ENCODE results near the gene NFKB1. TPM values are rescaled to one million over a fixed set of nuclear protein-coding genes. Genes with fewer than 3 reads are reported as not detected.

The NFKB1 gene
- total and polyA plus RNA-seq, 2 donors (not counting 1 experiment from before 2014, with no cell fraction given), result 32.0 to 88.1 TPM

DNA sequence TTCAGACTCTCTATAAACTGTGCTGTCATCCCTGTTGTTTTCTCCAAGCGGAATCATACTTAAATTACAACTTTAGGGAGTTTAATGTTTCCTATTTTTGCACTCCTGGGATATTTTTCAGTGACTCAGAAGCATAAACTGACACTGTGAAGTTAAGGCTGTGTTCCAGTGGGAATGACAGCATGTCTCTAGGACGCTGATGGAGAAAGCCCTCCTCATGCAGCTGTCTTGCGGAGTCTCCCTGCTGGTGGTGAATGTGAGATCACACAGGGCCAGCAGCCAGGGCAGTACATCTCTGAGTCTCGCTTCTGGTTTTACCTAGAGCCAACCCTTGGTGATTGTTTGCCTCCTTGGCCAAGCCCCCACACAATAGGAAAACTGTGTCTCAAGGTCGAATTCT lies 53.3 kb downstream of the NFKB1 start:
- Histone ChIP-seq H3K9ac (ENCODE audit: low read length) (no peak overlapping the region), H3K36me3 (replicated peaks in 1 of 2; ENCODE audit: control extremely low read depth in 1 of 2, control insufficient read depth in 1 of 2, extremely low read depth in 1 of 2, insufficient read depth in 2 of 2, low read length in 1 of 2) (peaks cover 1 to 28% of the 10 kb centered on the region in 2 experiments), H2AFZ (ENCODE audit: insufficient read depth, low read depth, low read length, poor library complexity, severe bottlenecking) (no peak overlapping the region), H3K4me1 (ENCODE audit: control insufficient read depth in 2 of 2, insufficient read depth in 2 of 2, low read length in 2 of 2) (peaks cover 12 to 23% of the 10 kb centered on the region in 2 donors), H3K4me3 (ENCODE audit: control extremely low read depth in 1 of 5, extremely low read depth in 1 of 5, insufficient read depth in 1 of 5, low read depth in 2 of 5, low read length in 4 of 5) (no peak overlapping the region), H3K79me2 (ENCODE audit: control insufficient read depth, insufficient read depth, low read length) (peaks cover 72% of the 10 kb centered on the region), H3K27ac (ENCODE audit: low read length in 2 of 2) (no peak overlapping the region), H3K9me3 (ENCODE audit: control extremely low read depth in 1 of 3, control insufficient read depth in 2 of 3, insufficient read depth in 1 of 3, low read length in 2 of 3) (no peaks in the 10 kb centered on the region), H4K20me1 (ENCODE audit: control insufficient read depth, insufficient read depth, low read length, poor library complexity, severe bottlenecking) (peaks cover 21% of the 10 kb centered on the region), H3K27me3 (replicated peaks in 1 of 4; ENCODE audit: control extremely low read depth in 1 of 4, control insufficient read depth in 3 of 4, insufficient read depth in 4 of 4, low read length in 3 of 4) (no peaks in the 10 kb centered on the region), H3K4me2 (replicated peaks; ENCODE audit: low read depth, low read length, poor library complexity, severe bottlenecking) (no peak overlapping the region)
- 100% methylated on average over 2 of the region's 5 CpGs for WGBS (ENCODE audit: insufficient coverage)
- no peaks in the 10 kb centered on the region for H3K9me3 Mint-ChIP-seq (ENCODE audit: insufficient read depth)
- no peaks in the 10 kb centered on the region for H3K27me3 Mint-ChIP-seq
- TF ChIP-seq EZH2 (IDR thresholded peaks at IDR 0.05; ENCODE audit: borderline replicate concordance, insufficient read depth, low read depth, low read length, poor library complexity, severe bottlenecking), result no peak
- TF ChIP-seq, protein P1, sequence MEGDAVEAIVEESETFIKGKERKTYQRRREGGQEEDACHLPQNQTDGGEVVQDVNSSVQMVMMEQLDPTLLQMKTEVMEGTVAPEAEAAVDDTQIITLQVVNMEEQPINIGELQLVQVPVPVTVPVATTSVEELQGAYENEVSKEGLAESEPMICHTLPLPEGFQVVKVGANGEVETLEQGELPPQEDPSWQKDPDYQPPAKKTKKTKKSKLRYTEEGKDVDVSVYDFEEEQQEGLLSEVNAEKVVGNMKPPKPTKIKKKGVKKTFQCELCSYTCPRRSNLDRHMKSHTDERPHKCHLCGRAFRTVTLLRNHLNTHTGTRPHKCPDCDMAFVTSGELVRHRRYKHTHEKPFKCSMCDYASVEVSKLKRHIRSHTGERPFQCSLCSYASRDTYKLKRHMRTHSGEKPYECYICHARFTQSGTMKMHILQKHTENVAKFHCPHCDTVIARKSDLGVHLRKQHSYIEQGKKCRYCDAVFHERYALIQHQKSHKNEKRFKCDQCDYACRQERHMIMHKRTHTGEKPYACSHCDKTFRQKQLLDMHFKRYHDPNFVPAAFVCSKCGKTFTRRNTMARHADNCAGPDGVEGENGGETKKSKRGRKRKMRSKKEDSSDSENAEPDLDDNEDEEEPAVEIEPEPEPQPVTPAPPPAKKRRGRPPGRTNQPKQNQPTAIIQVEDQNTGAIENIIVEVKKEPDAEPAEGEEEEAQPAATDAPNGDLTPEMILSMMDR (IDR thresholded peaks at IDR 0.05), result no peak
- DNase-seq (no peak), ATAC-seq (ENCODE audit: low read depth) (no peak)
- ChIA-PET CTCF (no interaction called here), POLR2A (interaction anchor here (0.6 kb wide), 1 partner anchor 9 kb away, joined by 7 read pairs; no protein-coding TSS in a partner anchor)
- H3K27ac Mint-ChIP-seq, result no peak overlapping the region
- peaks cover 55% of the 10 kb centered on the region for H3K4me1 Mint-ChIP-seq
- intact Hi-C loops (cut with micrococcal nuclease), result no loop called here
- H3K4me3 Mint-ChIP-seq, result no peak overlapping the region

DNA sequence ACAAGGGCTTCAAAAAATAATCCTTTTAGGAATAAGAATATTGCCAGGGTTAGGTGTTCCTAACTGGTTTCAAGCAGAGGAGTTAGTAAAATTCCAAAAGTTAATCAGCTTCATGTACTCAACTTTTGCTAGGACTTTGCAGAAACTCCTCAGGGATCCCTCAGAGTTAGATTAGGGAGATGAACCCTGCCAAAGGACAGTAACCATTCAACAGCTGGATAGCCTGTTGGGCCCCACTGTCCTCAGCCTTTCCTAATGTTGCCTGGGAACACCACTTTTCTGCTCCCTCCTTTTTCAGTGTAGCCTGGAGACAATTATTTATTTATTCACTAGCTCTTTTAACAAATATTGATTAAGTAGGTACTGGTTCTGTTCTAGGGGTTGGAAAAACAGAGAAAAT lies 53.8 kb downstream of the NFKB1 start:
- Histone ChIP-seq H4K20me1 (ENCODE audit: control insufficient read depth, insufficient read depth, low read length, poor library complexity, severe bottlenecking) (peaks cover 21% of the 10 kb centered on the region), H3K36me3 (replicated peaks in 1 of 2; ENCODE audit: control extremely low read depth in 1 of 2, control insufficient read depth in 1 of 2, extremely low read depth in 1 of 2, insufficient read depth in 2 of 2, low read length in 1 of 2) (peaks cover 1 to 28% of the 10 kb centered on the region in 2 experiments), H3K79me2 (ENCODE audit: control insufficient read depth, insufficient read depth, low read length) (peaks cover 71% of the 10 kb centered on the region), H3K4me3 (ENCODE audit: control extremely low read depth in 1 of 5, extremely low read depth in 1 of 5, insufficient read depth in 1 of 5, low read depth in 2 of 5, low read length in 4 of 5) (no peak overlapping the region), H2AFZ (ENCODE audit: insufficient read depth, low read depth, low read length, poor library complexity, severe bottlenecking) (no peak overlapping the region), H3K4me1 (ENCODE audit: control insufficient read depth in 2 of 2, insufficient read depth in 2 of 2, low read length in 2 of 2) (peaks cover 14 to 24% of the 10 kb centered on the region in 2 donors), H3K4me2 (replicated peaks; ENCODE audit: low read depth, low read length, poor library complexity, severe bottlenecking) (no peak overlapping the region), H3K27me3 (replicated peaks in 1 of 4; ENCODE audit: control extremely low read depth in 1 of 4, control insufficient read depth in 3 of 4, insufficient read depth in 4 of 4, low read length in 3 of 4) (no peaks in the 10 kb centered on the region), H3K9me3 (ENCODE audit: control extremely low read depth in 1 of 3, control insufficient read depth in 2 of 3, insufficient read depth in 1 of 3, low read length in 2 of 3) (no peaks in the 10 kb centered on the region), H3K9ac (ENCODE audit: low read length) (no peak overlapping the region), H3K27ac (ENCODE audit: low read length in 2 of 2) (no peak overlapping the region)
- ChIA-PET POLR2A (no interaction called here), CTCF (no interaction called here)
- Mint-ChIP-seq H3K4me3 (no peak overlapping the region), H3K4me1 (peaks cover 56% of the 10 kb centered on the region), H3K27me3 (no peaks in the 10 kb centered on the region), H3K27ac (no peak overlapping the region), H3K9me3 (ENCODE audit: insufficient read depth) (no peaks in the 10 kb centered on the region)
- intact Hi-C loops (cut with micrococcal nuclease), result no loop called here
- no peak for DNase-seq
- ATAC-seq (ENCODE audit: low read depth), result no peak
- TF ChIP-seq, protein P1 (IDR thresholded peaks at IDR 0.05), result no peak
- TF ChIP-seq EZH2 (IDR thresholded peaks at IDR 0.05; ENCODE audit: borderline replicate concordance, insufficient read depth, low read depth, low read length, poor library complexity, severe bottlenecking), result no peak

Measured in B cell (primary cell).